Inferior parietal cortex (tissue), 1 donor: ENCODE results near the gene TP53RK.
"Not testable (repeated sequence)": the region's sequence is repeated elsewhere in the genome, so short reads cannot be mapped to it uniquely, and the experiment has no call there.

Experiments
- DNase-seq: peaks from one replicate; pipeline ENCODE4 v3.0.0-alpha.2; 2016; ENCODE audit errors: extremely low spot score

The TP53RK gene

DNA sequence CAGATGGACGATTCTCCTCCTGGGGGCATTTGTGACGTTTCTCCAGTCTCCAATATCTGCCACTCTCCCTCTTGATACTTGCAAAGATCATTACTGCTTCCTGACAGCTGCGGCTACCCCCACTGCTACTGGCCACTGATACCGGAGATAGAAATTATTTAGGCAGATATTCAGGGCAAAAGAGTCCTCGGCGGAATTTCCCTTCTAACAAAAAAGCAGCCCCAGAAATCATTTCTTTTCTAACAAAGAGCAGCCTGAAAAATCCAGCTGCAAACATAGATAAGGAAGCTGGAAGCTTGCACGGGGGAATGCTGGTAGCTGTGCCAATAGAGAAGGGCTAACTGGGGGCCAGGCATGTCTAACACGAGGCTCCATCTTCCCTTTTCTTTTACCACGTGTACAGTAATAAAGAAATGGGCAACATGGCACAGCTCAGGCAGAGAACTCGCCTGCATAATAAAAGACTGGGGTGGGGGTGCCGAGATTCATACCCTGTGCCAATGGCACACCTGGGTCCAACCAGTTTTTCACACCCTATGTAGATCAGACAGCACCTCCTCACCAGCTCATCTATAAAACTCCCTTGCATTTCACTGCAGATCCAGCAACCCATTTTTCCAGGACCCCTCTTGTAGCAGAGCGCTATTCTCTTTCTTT, 6.1 kb downstream of the TP53RK start:
- DNase-seq = no peak

DNA sequence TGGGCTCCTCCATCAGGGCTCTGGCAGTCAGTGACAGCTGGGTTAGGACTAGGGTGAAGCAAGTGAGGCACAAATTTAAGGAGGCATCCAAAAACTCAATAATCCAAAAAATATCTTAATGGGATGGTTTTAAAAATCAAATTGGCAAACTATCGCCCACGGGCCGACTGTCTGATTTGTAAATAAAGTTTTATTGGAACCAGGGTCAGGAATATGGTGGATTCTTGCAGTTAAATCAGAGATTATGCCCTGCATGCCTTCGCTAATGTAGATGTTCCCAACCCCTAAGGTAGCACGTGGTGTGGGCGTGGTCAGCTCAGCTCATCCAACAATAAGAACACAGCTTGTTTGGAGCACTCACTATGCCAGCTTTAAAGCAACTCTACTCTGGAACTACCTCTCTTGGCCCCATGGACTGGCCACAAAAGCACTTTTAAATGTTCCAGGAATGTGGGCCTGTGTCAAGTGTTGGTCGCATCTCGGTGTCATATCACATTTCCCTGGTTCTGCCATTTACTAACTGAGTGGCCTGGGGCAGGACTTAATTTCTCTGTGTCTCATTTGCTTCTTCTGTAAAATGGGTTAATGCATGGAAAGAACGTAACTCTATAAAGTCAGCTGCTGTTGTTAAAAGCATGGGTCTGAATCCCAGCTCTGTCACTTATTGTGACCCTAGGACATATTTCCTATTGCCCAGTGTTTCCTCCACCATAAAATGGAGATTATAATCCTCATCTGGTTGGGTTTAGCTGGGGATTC, 7.0 kb downstream of the TP53RK start:
- DNase-seq = no peak

DNA sequence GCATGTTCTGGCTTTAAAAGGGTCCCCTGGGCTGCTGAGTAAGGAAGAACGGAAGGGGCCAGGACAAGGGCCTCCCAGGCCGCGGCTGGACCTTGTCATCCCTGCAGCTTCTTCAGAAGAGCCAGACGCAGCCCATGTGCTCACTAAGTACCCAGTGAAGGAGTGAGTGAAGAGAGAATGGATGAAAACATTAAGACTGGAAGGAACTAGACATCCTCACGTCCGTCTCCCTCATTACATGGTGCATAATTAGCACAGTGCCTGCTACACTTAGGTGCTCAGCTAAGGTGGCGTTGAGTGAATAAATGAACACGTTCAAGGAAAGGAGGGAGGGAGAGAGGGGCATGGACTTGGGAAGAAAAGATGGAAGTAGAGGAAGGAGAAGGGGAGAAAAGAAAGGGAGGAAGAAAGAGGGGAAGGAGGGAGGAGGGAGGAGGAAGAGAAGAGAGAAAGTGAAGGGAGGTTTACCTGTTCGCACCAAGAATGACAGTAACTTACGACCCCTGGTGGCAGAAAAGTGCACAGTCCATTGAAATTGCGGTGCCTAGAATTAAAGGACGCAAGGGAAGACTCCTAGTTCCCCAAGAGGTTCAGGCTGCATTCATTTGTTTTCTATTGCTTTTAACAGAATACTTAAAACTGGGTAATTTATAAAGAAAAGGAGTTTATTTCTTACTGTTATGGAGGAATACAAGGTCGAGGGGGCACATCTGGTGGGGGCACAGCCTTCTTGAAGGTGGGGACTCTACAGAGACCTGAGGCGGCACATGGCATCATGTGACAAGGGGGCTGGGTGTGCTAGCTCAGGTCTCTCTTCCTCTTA, 8.0 kb downstream of the TP53RK start:
- DNase-seq = peak; percentile 91

DNA sequence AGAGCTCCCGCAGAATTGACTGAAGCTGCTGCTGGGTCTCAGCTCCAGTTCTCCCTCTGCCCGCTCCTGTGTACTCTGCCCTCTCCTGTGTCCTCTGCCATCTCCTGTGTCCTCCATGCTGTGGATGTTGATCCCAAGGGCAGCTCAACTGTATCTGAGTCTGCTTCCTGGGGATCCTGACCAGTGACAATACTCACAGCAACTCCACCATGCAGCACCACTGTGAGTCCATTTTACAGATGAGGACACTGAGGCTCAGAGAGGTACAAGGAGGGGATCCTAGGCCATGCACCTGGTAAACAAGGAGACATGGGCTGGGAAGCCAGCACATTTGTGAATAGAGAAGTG, 8.6 kb downstream of the TP53RK start:
- no peak for DNase-seq

DNA sequence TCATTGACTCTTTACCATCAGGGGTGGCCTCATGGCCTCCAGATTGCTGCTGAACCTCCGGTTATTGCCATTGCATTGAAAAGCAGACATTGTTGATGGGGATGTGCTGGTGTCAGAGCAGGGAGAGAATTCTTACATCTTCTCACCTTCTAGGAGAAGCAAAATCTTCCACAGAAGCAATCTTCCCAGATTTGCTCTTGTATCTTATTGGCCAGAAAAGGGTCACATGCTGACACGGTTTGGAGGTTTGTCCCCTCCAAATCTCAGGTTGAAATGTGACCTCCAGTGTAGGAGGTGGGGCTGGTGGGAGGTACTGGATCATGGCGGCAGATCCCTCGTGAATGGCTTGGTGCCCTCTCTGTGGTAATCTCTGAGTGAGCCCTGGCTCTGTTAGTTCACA, 10.7 kb downstream of the TP53RK start:
- DNase-seq = no peak

DNA sequence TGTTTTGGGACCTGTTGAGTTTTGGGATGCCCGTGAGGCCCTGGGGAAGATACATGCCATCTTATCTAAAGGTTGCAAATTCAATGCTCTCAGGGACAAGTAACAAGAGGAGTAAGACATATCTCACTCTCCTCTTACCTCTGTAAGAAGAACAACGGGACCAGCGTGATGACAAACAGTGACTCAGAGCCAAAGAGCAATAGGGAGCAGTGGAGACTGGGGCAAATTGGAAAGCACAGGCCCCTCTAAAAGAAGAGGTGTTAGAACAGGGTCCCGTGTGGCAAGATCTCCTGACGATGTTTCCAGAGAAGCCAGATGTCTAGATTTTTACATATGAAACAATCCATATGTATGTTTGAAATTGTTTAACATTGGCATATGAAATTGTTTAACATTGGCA, 11.6 kb downstream of the TP53RK start:
- DNase-seq = no peak

DNA sequence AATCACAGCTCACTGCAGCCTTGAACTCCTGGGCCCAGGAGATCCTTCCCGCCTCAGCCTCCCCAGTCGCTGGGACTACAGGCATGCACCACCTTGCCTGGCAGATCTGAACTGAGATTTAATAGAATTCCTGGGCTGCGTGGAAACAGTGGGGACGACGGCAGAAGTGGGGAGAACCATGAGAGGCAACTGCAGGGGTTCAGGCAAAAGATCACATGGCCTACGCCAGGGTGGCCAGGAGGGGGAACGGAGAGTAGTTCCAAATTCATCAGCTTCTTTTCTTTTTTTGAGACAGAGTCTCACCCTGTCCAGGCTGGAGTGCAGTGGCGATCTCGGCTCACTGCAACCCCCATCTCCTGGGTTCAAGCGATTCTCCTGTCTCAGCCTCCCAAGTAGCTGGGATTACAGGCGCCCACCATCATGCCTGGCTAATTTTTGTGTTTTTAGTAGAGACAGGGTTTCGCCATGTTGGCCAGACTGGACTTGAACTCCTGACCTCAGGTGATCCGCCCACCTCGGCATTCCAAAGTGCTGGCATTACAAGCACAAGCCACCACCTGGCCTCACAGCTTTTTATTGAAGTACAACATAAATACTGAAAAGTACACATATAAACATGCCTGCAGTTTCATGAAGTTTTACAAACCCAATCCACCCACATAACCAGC, 12.5 kb downstream of the TP53RK start:
- DNase-seq = not testable (repeated sequence)

DNA sequence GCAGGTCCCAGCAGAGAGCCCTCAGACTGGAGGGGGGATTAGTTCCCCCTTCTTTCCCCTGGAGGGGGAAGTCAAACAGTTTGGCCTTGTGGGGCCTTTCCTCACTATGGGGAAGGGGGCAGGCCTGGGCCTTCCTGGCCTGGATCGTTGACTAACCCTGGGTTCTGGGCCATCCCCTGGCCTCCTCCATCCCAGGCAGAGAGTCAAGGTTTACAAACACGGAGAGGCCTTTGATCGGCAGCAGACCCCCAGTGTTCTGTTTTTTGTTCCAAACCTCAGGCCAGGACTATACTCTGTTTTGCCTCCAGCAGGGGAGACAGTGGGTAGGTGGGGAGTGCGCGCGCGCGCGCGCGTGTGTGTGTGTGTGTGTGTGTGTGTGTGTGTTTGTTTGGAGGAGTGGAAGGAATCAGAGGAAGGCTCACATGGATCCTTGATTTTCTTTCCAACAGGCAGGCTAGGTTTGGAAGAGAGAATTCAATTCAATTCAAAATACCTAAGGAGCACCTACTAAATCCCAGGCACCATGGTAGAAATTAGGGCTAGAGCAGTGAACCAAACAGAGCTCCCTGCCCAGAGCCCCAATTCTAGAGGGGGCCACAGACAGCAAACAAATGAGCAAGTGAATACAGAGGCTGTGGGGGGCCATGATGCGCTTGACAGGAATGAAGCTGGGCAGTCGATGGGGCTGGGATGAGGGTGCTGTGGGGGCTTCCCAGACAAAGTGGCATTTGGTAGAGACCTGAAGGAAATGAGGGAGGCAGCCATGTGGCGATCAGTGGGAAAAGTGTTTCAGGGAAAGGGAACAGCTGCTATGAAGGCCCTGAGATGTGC, 14.8 kb downstream of the TP53RK start:
- no peak for DNase-seq

DNA sequence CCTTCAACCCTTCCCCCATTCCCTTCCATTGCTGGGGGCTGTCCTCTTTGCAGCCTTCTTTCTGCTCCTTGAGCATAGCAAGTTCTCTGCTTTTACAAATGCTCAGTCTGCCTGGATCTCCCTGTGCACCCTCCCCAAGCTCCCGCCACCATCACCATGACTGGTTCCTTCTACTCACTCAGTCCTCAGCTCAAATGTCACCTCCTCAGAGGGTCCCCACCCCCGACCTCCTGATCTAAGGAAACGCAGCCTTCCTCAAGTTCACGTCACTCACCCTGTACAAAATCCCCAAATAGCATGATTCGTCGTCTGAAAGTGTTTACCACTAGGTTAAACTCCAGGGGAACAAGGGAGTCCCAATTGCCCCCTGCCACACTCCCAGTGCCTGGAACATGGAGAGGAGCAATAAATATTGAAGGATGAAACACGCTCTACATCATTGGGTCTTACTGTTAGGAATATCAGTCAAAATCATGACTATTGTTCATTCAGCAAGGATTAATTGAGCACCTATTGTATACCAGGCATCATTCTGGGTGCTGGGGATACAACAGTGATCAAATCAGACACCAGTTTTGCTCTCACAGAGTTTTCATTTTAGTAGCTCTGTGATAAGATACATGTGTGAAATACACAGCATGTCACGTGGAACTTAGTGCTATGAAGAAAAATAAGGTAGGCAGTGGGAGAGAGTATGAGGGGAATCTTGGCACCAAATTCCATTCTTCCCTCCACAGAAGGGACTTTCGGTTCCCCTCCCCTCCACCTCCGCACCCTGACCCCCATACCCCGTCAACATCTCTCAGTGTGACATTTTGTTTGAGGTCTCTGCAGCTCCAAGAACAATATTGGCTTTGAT, 15.6 kb downstream of the TP53RK start:
- DNase-seq = no peak

DNA sequence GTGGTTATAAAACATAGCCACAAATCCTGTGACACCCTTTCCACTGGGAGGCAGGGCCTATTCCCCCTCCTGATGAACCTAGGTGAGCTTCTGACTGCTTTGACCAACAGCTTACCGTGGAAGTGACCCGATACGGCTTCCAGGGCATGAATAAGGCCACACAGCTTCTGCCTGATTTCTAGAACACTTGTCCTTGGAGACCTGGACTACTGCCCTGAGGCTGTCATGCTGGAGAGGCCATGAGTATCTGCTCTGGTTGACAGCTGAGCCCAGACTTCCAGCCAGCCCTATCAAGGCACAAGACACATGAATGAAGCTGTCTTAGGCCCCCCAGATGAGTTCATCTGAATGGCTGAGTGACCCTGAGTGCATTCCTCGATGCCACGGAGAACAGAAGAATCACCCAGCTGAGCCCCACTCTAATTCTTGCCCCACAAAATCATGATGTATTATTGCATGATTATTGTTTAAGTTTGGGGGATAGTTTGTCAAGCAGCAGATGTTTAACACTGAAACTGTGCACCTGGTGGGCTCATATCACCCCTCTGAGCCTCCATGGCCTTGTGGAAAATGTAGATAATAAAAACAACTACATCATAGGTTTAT, 16.6 kb downstream of the TP53RK start:
- no peak for DNase-seq

DNA sequence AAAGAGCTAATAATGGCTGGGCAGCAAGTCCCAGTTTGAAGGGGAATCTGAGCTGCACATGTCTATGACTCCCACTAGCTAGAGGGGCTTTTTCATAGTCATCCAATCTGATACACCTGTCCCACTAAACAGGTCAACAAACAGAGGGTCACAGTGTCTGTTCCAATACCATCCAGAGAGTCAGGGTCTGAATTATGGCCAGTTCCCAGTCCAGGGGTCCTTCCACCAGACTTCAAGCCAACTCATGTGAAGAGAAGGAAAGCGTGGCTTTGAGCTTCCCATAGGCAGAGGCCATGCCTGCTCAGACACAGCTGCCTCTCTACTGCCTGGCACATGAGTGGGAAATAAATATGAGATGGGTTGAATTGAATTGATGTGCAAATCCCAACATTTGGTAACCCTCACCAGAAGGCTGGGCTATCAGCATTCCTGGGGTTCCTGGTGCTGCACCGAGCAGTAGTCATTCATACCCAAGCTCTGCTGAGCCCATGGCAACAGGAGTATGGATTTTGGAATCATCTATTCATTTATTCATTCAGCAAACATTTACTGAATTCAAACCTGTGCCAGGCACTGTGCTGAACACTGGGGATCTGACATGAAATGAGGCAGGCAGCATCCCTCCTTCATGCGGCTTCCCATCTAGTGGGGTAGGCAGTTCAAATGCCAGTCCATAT, 17.2 kb downstream of the TP53RK start:
- DNase-seq = no peak

DNA sequence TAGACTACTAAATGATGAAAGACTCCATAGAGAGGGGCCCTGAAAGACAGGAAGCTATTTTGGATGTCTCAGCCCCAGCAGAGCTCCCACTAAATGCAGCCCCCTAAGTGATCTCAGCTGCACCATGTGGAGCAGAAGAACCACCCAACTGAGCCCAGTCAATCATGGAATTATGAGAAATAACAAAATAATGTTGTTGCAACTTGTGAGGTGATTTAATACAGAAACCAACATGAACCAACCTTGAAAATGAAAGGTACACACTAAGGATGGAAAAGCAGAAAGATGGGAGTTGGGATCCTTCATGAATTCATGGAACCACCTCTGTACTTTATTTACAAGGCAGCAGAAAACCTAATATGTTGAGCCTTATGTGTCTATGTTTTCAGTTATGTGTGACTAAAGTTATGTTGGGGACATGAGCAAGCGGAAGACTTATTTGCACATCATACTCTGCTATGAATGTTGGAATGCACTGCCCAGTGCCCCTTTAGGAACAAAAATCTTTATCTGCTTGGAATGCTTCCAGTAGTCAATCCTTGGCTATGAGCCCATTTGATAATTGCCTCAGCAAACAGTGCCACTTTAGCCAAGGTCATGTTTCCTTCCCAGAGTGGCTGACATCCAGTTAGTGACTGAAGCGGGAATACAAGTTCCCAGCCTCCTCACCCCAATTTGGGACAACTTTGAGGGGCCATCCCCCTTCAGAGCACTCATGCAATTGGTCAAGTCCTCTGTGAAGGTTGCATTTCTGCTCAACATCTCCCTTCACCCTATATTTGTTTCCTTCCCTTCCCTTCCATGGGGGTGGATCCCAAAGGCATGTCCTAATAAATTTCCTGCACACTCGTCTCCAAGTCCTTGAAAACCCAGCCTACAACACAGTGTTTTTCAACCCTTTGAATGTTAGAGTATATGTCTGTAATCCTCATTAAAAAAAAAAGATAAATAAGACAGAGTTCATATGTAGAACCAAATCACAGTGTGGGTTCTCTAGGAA, 18.4 kb downstream of the TP53RK start:
- DNase-seq = no peak

DNA sequence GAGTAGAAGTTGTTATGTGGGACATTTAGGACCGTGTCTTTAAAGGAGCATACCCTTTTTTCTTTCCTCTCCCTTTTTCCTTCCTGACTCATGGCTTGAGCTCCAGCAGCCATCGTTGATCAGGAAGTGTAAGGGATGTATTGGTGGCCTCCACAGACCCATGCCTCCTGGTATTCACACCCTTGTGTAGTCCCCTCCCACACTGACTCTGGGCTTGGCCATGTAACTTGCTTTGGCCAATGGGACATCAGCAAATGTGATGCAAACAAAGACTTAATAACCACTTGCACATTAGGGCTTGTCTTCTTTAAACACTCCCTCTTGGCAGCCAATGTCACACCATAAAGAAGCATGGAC, 19.0 kb downstream of the TP53RK start:
- no peak for DNase-seq

DNA sequence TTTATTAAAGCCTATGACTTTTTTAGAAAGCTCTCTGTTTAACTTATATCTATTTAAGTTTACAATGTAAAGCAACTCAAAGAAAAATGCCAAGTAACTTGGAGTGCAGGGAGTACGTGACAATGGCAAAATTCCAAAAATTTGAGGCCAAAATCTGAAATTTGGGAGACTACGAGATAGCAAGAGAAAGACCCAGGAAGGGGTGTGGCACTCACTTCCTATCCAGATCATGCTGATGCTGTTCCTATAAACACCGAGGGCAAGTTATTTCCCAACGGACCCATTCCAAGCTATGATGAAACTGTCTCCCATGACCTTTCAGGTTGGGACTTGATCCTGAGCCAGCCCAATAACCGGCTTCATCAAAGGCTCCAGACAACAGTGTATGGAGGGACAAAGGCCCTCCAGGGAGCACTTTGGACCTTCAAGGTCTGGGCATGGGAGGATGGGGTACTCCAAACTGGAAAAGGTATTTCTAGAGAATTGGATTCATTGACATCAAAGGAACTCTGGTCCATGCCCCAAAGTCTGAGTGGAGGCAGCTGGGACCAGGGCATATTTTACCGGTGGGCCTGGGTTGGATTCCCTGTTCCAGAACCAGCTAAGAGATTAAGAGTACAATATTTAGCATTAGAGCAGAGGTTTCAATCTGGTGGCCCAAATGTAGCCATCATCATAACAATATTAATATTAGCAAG, 22.3 kb downstream of the TP53RK start:
- DNase-seq = no peak

DNA sequence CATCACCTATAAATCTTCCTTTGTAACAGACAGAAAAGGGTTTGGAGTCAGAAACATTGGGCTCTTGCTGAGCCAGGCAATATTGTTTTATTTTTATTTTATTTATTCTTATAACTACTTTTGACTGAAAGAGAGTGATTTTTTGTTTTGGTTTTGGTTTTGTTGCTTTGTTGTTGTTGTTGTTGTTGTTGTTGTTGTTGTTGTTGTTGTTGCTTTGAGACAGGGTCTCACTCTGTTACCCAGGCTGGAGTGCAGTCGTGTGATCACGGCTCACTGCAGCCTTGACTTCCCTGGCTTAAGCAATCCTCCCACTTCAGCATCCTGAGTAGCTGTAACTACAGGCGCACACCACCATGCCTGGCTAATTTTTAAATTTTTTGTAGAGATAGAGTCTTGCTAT, 22.9 kb downstream of the TP53RK start:
- no peak for DNase-seq

DNA sequence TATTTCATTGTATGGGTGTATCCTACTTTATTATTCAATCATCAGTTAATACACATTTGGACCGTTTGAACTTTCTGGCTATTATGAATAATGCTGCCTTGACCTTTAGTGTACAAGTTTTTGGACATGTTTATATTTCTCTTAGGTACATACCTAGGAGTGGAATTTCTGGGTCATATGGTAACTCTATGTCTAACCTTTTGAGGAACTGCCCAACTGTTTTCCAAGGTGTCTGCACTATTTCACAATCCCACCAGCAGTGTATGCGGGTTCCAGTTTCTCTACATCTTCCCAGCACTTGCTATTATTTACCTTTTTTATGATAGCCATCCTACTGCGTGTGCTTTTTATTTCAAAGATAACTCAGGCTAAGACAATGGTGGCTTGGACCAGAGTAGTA, 23.6 kb downstream of the TP53RK start:
- no peak for DNase-seq

DNA sequence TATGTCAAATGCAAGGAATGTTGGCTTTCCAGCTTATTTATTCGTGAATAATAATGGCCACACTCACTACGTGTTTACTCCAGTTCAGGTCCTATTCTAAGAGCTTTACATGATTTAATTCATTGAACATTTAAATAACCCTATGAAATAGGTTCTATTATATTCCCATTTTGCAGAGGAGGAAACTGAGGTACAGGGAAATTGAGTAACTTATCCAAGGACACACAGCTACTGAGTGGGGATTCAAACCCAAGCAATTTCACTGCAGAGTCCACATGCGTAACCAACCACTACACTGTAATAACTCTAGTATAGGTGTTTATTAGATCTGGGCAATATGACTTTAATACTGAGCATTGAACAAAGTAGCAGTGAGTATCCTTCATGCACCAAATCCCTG, 25.7 kb downstream of the TP53RK start:
- no peak for DNase-seq

DNA sequence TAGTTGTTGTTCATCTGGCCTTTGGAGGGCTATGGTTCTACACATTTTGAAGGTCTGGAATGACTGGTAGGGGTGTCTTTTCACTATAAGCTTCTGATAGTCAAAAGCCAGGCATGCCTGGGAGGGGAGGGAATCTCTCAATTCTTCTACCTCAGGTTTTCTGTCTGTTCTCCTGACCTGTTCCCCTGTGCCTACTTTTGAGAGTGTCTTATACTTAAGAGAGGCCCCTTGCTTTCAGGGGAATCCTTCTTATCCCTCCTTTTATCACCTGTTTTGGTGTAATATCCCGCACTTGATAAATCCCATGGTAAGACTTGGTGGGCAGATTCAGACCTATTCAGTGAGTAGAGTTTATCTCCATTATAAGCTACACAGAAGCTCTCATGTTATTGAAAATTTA, 27.6 kb downstream of the TP53RK start:
- no peak for DNase-seq
